SK-N-SH (cell line): Measurements from ENCODE around the gene SENP1. TPM values are rescaled to one million over a fixed set of nuclear protein-coding genes. Genes with fewer than 3 reads are reported as not detected.

Source experiments
- CTCF ChIA-PET: fragments of 300-600, 350-600 bp; formaldehyde crosslinking; extraction: SDS; loops from one replicate; lab custom pipeline; 2021; lab: Yijun Ruan, JAX
- POLR2A ChIA-PET: fragments of 350-600 bp; sonication (Branson Sonifier 250); formaldehyde crosslinking; extraction: SDS; loops from one replicate; lab custom pipeline; 2020; ENCODE audit warnings: antibody characterized with exemption, inconsistent platforms; lab: Yijun Ruan, JAX
- DNase-seq: peaks from one replicate; pipeline ENCODE4 v3.0.0; 2012
- H2AFZ ChIP-seq: fragments of 200-600 bp; sonication (generic); 2 replicates; pipeline ENCODE4 v1.8.1; 2016; ENCODE audit warnings: antibody characterized with exemption, mild to moderate bottlenecking, low read depth
- H3F3A ChIP-seq: fragments of 200-600 bp; sonication (generic); replicated peaks from 2 replicates; pipeline ENCODE3; 2016; ENCODE audit warnings: antibody characterized with exemption, mild to moderate bottlenecking; ENCODE audit not compliant: insufficient read depth
- H3K27ac ChIP-seq, 2 experiments: fragments of 200-500 bp in 1 of 2; fragments of 200-600 bp in 1 of 2; sonication (Bioruptor generic) in 1 of 2; sonication (generic), shearing (Covaris generic) in 1 of 2; 2 replicates each; pipeline versions ENCODE4 v1.5.1 to v1.6.1; 2014 to 2016; ENCODE audit warnings: low read depth in 2 of 2, inconsistent platforms in 1 of 2, low read length in 1 of 2, mild to moderate bottlenecking in 1 of 2, mixed read lengths in 1 of 2
- H3K27me3 ChIP-seq: fragments of 200-600 bp; sonication (generic), shearing (Covaris generic); 2 replicates; pipeline ENCODE4 v1.6.1; 2016; ENCODE audit warnings: mixed run types; ENCODE audit not compliant: insufficient read depth
- H3K36me3 ChIP-seq, 2 experiments: fragments of 200-500 bp in 1 of 2; fragments of 200-600 bp in 1 of 2; sonication (Bioruptor generic) in 1 of 2; sonication (generic) in 1 of 2; replicated peaks in 1 of 2; 2 replicates each; pipeline versions ENCODE3 to v1.5.1; 2014 to 2016; ENCODE audit warnings: low read length in 1 of 2, mild to moderate bottlenecking in 1 of 2; ENCODE audit not compliant: insufficient read depth in 2 of 2, control insufficient read depth in 1 of 2
- H3K4me1 ChIP-seq, 2 experiments: fragments of 200-500 bp in 1 of 2; fragments of 200-600 bp in 1 of 2; sonication (Bioruptor generic) in 1 of 2; sonication (generic), shearing (Covaris generic) in 1 of 2; 2 replicates each; pipeline versions ENCODE4 v1.5.1 to v1.6.1; 2014 to 2016; ENCODE audit warnings: low read depth in 1 of 2, low read length in 1 of 2, mixed run types in 1 of 2; ENCODE audit not compliant: insufficient read depth in 2 of 2, control insufficient read depth in 1 of 2
- H3K4me2 ChIP-seq: fragments of 200-600 bp; sonication (generic), shearing (Covaris generic); 2 replicates; pipeline ENCODE4 v1.6.1; 2017; ENCODE audit warnings: mixed run types
- H3K4me3 ChIP-seq, 2 experiments: fragments of 200-500 bp in 1 of 2; fragments of 200-600 bp in 1 of 2; sonication (Bioruptor generic) in 1 of 2; sonication (generic), shearing (Covaris generic) in 1 of 2; 2 replicates each; pipeline versions ENCODE4 v1.5.1 to v1.8.1; 2014 to 2016; ENCODE audit warnings: low read depth in 2 of 2, inconsistent platforms in 1 of 2, low read length in 1 of 2, mild to moderate bottlenecking in 1 of 2, mixed read lengths in 1 of 2, moderate library complexity in 1 of 2
- H3K79me2 ChIP-seq: fragments of 200-600 bp; sonication (generic); 2 replicates; pipeline ENCODE4 v1.8.1; 2017; ENCODE audit warnings: mild to moderate bottlenecking; ENCODE audit not compliant: insufficient read depth
- H3K9ac ChIP-seq: fragments of 200-600 bp; sonication (generic); 2 replicates; pipeline ENCODE4 v1.6.1; 2017; ENCODE audit warnings: mixed run types
- H3K9me2 ChIP-seq: fragments of 200-600 bp; sonication (generic); 2 replicates; pipeline ENCODE4 v1.6.1; 2017; ENCODE audit warnings: mixed run types
- H3K9me3 ChIP-seq: fragments of 200-600 bp; sonication (generic); 2 replicates; pipeline ENCODE4 v1.6.1; 2017; ENCODE audit warnings: mixed run types, mild to moderate bottlenecking, moderate library complexity
- H4K20me1 ChIP-seq: fragments of 200-600 bp; sonication (generic); 2 replicates; pipeline ENCODE4 v1.6.1; 2017; ENCODE audit warnings: mild to moderate bottlenecking, mixed run types; ENCODE audit not compliant: insufficient read depth
- ELF1 ChIP-seq: IDR thresholded peaks from 2 replicates; pipeline ENCODE4 v1.4.0; 2012
- POLR2AphosphoS5 ChIP-seq: IDR thresholded peaks from 2 replicates; pipeline ENCODE4 v1.6.1; 2012; ENCODE audit warnings: low read depth, low read length
- RAD21 ChIP-seq: IDR thresholded peaks from 2 replicates; pipeline ENCODE4 v1.6.1; 2012; ENCODE audit warnings: mild to moderate bottlenecking, low read length
- RCOR1 ChIP-seq: fragments of 150-350 bp; IDR thresholded peaks from 2 replicates; pipeline ENCODE4 v1.6.1; 2017; ENCODE audit warnings: antibody characterized with exemption, low read length
- RFX5 ChIP-seq: IDR thresholded peaks from 2 replicates; pipeline ENCODE4 v1.6.1; 2012; ENCODE audit warnings: mild to moderate bottlenecking, improper control_type of control experiment, low read length
- RXRA ChIP-seq: IDR thresholded peaks from 2 replicates; pipeline ENCODE4 v1.4.0; 2012; ENCODE audit warnings: low read depth, mild to moderate bottlenecking, borderline replicate concordance
- SIN3A ChIP-seq: IDR thresholded peaks from 2 replicates; pipeline ENCODE4 v1.6.1; 2012; ENCODE audit warnings: low read depth, mild to moderate bottlenecking, low read length, moderate library complexity, borderline replicate concordance
- SMC3 ChIP-seq: IDR thresholded peaks from 2 replicates; pipeline ENCODE4 v1.6.1; 2012; ENCODE audit warnings: low read depth, low read length, improper control_type of control experiment
- YY1 ChIP-seq: IDR thresholded peaks from 2 replicates; pipeline ENCODE4 v1.4.0; 2012; ENCODE audit warnings: low read depth, mild to moderate bottlenecking
- WGBS: methylation state at CpG from one replicate; pipeline ENCODE4 v1.1.6; 2017; ENCODE audit warnings: low lambda C conversion rate; 5-methylcytosine and 5-hydroxymethylcytosine counted together
- polyA plus RNA-seq, 3 experiments: library from polyadenylated mRNA; depleted of rRNA; stranded (reverse); fragments of >200 nt; gene quantifications; 2 replicates each; pipeline ENCODE4 v1.2.3, GENCODE V29; 2012
- TF ChIP-seq, protein P1 (sequence below): fragments of 200-600 bp; sonication (generic); IDR thresholded peaks from 2 replicates; pipeline ENCODE4 v1.6.1; 2017; ENCODE audit warnings: antibody characterized with exemption, mild to moderate bottlenecking, moderate library complexity
- TF ChIP-seq, protein P2 (sequence below): IDR thresholded peaks from 2 replicates; pipeline ENCODE4; 2012
- TF ChIP-seq, protein P3 (sequence below): fragments of 150-350 bp; IDR thresholded peaks from 2 replicates; pipeline ENCODE4 v1.6.1; 2017; ENCODE audit warnings: antibody characterized with exemption, low read length, low read depth, borderline replicate concordance

The SENP1 gene
- polyA plus RNA-seq, 1 of the 3 experiments (the other 2 are of a cell fraction) = 5.6 TPM

DNA sequence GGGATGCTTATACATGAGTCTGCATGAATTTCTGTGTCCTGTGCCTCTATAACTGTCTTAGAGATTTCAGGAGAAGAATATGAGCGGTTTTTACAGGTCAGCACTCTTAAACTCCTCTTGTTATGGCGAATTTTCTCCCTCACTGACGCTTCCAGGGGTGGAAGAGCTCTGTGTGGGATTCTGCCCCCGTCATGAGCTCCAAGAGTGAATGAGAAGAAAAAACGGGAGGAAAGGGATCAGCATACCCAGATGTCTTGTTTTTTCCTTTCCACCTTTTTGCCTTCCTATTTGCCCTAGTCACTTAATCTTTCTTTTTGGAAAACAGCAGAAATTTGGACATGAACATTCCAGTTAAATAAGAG, 13.9 kb upstream of the SENP1 start:
- Histone ChIP-seq H3K27ac (peak overlapping the region; percentile 35 to 85; a peak in 3 of 4 replicates), H2AFZ (peak overlapping the region; percentile 85), H3K36me3 (peaks cover 14 to 23% of the 10 kb centered on the region in 2 experiments), H3K4me2 (peak overlapping the region; percentile 92), H3K4me3 (peak overlapping the region; percentile 91 to 98), H3K9ac (peak overlapping the region; percentile 63), H3F3A (no peaks in the 10 kb centered on the region), H3K4me1 (peaks cover 6 to 7% of the 10 kb centered on the region in 2 experiments; a peak in 3 of 4 replicates), H3K79me2 (peaks cover 29% of the 10 kb centered on the region), H3K9me2 (no peaks in the 10 kb centered on the region), H4K20me1 (no peaks in the 10 kb centered on the region)
- POLR2A ChIA-PET = interaction anchor here (1.2 to 1.6 kb wide), 2 partner anchors 14 to 38 kb away, joined by 5 to 8 read pairs; partner anchors contain the start of genes ASB8 and SENP1
- peak; percentile 30 for DNase-seq
- CTCF ChIA-PET = interaction anchor here (1.0 to 1.8 kb wide), 3 partner anchors 14 to 157 kb away, joined by 4 read pairs; partner anchors contain the start of genes SENP1 and TMEM106C
- 9% methylated on average over 5 of the region's 5 CpGs for WGBS
- TF ChIP-seq YY1 = no peak
- no peak for TF ChIP-seq ELF1
- TF ChIP-seq RCOR1 = no peak
- TF ChIP-seq, protein P1, sequence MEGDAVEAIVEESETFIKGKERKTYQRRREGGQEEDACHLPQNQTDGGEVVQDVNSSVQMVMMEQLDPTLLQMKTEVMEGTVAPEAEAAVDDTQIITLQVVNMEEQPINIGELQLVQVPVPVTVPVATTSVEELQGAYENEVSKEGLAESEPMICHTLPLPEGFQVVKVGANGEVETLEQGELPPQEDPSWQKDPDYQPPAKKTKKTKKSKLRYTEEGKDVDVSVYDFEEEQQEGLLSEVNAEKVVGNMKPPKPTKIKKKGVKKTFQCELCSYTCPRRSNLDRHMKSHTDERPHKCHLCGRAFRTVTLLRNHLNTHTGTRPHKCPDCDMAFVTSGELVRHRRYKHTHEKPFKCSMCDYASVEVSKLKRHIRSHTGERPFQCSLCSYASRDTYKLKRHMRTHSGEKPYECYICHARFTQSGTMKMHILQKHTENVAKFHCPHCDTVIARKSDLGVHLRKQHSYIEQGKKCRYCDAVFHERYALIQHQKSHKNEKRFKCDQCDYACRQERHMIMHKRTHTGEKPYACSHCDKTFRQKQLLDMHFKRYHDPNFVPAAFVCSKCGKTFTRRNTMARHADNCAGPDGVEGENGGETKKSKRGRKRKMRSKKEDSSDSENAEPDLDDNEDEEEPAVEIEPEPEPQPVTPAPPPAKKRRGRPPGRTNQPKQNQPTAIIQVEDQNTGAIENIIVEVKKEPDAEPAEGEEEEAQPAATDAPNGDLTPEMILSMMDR = no peak
- TF ChIP-seq RFX5 = no peak
- TF ChIP-seq SIN3A = no peak
- TF ChIP-seq, protein P2, sequence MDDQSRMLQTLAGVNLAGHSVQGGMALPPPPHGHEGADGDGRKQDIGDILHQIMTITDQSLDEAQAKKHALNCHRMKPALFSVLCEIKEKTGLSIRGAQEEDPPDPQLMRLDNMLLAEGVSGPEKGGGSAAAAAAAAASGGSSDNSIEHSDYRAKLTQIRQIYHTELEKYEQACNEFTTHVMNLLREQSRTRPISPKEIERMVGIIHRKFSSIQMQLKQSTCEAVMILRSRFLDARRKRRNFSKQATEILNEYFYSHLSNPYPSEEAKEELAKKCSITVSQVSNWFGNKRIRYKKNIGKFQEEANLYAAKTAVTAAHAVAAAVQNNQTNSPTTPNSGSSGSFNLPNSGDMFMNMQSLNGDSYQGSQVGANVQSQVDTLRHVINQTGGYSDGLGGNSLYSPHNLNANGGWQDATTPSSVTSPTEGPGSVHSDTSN = no peak
- no peak for TF ChIP-seq RAD21
- TF ChIP-seq SMC3 = no peak
- no peak for TF ChIP-seq POLR2AphosphoS5
- no peak for TF ChIP-seq RXRA
- TF ChIP-seq, protein P3, sequence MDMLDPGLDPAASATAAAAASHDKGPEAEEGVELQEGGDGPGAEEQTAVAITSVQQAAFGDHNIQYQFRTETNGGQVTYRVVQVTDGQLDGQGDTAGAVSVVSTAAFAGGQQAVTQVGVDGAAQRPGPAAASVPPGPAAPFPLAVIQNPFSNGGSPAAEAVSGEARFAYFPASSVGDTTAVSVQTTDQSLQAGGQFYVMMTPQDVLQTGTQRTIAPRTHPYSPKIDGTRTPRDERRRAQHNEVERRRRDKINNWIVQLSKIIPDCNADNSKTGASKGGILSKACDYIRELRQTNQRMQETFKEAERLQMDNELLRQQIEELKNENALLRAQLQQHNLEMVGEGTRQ = no peak
- TF ChIP-seq, all 33 proteins: peak for 0
- Histone ChIP-seq H3K27me3 (no peaks in the 10 kb centered on the region; the same call in 1 of the 2 replicates), H3K9me3 (no peaks in the 10 kb centered on the region)
